Muscle of leg (tissue), 11 donors: ENCODE data around the gene KNDC1. TPM values are rescaled to one million over a fixed set of nuclear protein-coding genes. Genes with fewer than 3 reads are reported as not detected.

Experiments used
- DNase-seq: peaks from one replicate; pipeline ENCODE4 v3.0.0; 2013
- H3K27ac ChIP-seq: one replicate; pipeline ENCODE4 v1.5.1; 2013; ENCODE audit warnings: mild to moderate bottlenecking, low read length, control low read depth
- H3K27me3 ChIP-seq: one replicate; pipeline ENCODE4 v1.6.1; 2013; ENCODE audit warnings: low read length; ENCODE audit not compliant: control insufficient read depth, insufficient read depth
- H3K36me3 ChIP-seq: one replicate; pipeline ENCODE4 v1.6.1; 2013; ENCODE audit warnings: low read length; ENCODE audit not compliant: control insufficient read depth, insufficient read depth
- H3K4me1 ChIP-seq: one replicate; pipeline ENCODE4 v1.6.1; 2013; ENCODE audit warnings: low read length; ENCODE audit not compliant: control insufficient read depth, insufficient read depth
- H3K4me3 ChIP-seq: one replicate; pipeline ENCODE4 v1.5.1; 2013; ENCODE audit warnings: low read length, control low read depth
- H3K9me3 ChIP-seq: replicated peaks from 2 replicates; pipeline ENCODE4 v1.6.1; 2013; ENCODE audit warnings: low read depth, low read length; ENCODE audit not compliant: control insufficient read depth
- WGBS: methylation state at CpG from one replicate; pipeline ENCODE4 v1.1.5; 2013; ENCODE audit warnings: missing lambda C conversion rate; ENCODE audit not compliant: insufficient coverage; 5-methylcytosine and 5-hydroxymethylcytosine counted together
- polyA plus RNA-seq, 8 donors: library from polyadenylated mRNA; unstranded; fragments of 120-200 nt; gene quantifications; one replicate each; pipeline versions ENCODE4 v1.2.1 to v1.2.3, GENCODE V29; 2013; ENCODE audit warnings: inconsistent platforms in 1 of 8, low replicate concordance in 1 of 8; ENCODE audit not compliant: insufficient read length in 8 of 8, insufficient read depth in 1 of 8
- total RNA-seq: library from RNA; stranded (reverse); fragments of 120-200 nt; gene quantifications from one replicate; pipeline ENCODE4 v1.2.4, GENCODE V29; 2013

KNDC1 gene
- total and polyA plus RNA-seq, 9 donors, result 1.5 to 9.8 (median 4.4) TPM

- Histone ChIP-seq H3K4me1 (peaks cover 5% of the 10 kb centered on the region), H3K36me3 (no peaks in the 10 kb centered on the region), H3K27me3 (no peaks in the 10 kb centered on the region), H3K9me3 (no peaks in the 10 kb centered on the region), H3K4me3 (no peak overlapping the region), H3K27ac (no peak overlapping the region)
- DNase-seq, result no peak
- WGBS, result 87% methylated on average over 15 of the region's 15 CpGs
These were observed 40.6 kb downstream of the KNDC1 start for GRCh38 chr10:133200621-133201031.

- no peak for DNase-seq
These were observed 41.3 kb downstream of the KNDC1 start for GRCh38 chr10:133201151-133201947.

GRCh38 chr10:133201948-133202725, 42.1 kb downstream of the KNDC1 start:
- H3K4me3 ChIP-seq, result no peak overlapping the region
- H3K4me1 ChIP-seq, result no peaks in the 10 kb centered on the region
- DNase-seq, result no peak
- no peaks in the 10 kb centered on the region for H3K9me3 ChIP-seq
- no peaks in the 10 kb centered on the region for H3K36me3 ChIP-seq
- H3K27ac ChIP-seq, result no peak overlapping the region
- 67% methylated on average over 27 of the region's 29 CpGs for WGBS
- H3K27me3 ChIP-seq, result no peaks in the 10 kb centered on the region

More at GRCh38 chr10:133201151-133201947, 41.3 kb downstream of the KNDC1 start:
- 82% methylated on average over 56 of the region's 57 CpGs for WGBS
- peaks cover 3% of the 10 kb centered on the region for H3K4me1 ChIP-seq
- H3K4me3 ChIP-seq, result no peak overlapping the region
- H3K27ac ChIP-seq, result no peak overlapping the region
- no peaks in the 10 kb centered on the region for H3K27me3 ChIP-seq
- no peaks in the 10 kb centered on the region for H3K36me3 ChIP-seq
- H3K9me3 ChIP-seq, result no peaks in the 10 kb centered on the region

GRCh38 chr10:133202778-133203651, 43.0 kb downstream of the KNDC1 start:
- H3K4me3 ChIP-seq, result no peak overlapping the region
- WGBS, result 88% methylated on average over 48 of the region's 62 CpGs
- no peaks in the 10 kb centered on the region for H3K9me3 ChIP-seq
- H3K27me3 ChIP-seq, result no peaks in the 10 kb centered on the region
- no peak for DNase-seq
- H3K36me3 ChIP-seq, result no peaks in the 10 kb centered on the region
- no peak overlapping the region for H3K27ac ChIP-seq
- H3K4me1 ChIP-seq, result no peaks in the 10 kb centered on the region

GRCh38 chr10:133203652-133204195, 43.7 kb downstream of the KNDC1 start:
- WGBS, result 84% methylated on average over 25 of the region's 31 CpGs

GRCh38 chr10:133204226-133205015, 44.4 kb downstream of the KNDC1 start:
- Histone ChIP-seq H3K9me3 (no peaks in the 10 kb centered on the region), H3K36me3 (no peaks in the 10 kb centered on the region), H3K27me3 (no peaks in the 10 kb centered on the region), H3K4me1 (no peaks in the 10 kb centered on the region), H3K4me3 (no peak overlapping the region), H3K27ac (no peak overlapping the region)
- no peak for DNase-seq
- 81% methylated on average over 27 of the region's 38 CpGs for WGBS

More at GRCh38 chr10:133203652-133204195, 43.7 kb downstream of the KNDC1 start:
- no peak for DNase-seq
- Histone ChIP-seq H3K4me3 (no peak overlapping the region), H3K4me1 (no peaks in the 10 kb centered on the region), H3K9me3 (no peaks in the 10 kb centered on the region), H3K27me3 (no peaks in the 10 kb centered on the region), H3K27ac (no peak overlapping the region), H3K36me3 (no peaks in the 10 kb centered on the region)

- Histone ChIP-seq H3K36me3 (no peaks in the 10 kb centered on the region), H3K9me3 (no peaks in the 10 kb centered on the region), H3K27me3 (no peaks in the 10 kb centered on the region), H3K4me1 (no peaks in the 10 kb centered on the region), H3K27ac (no peak overlapping the region), H3K4me3 (no peak overlapping the region)
- DNase-seq, result no peak
- WGBS, result 84% methylated on average over 23 of the region's 23 CpGs
These were observed 45.1 kb downstream of the KNDC1 start for GRCh38 chr10:133205146-133205545.

- H3K36me3 ChIP-seq, result no peaks in the 10 kb centered on the region
- H3K4me1 ChIP-seq, result no peaks in the 10 kb centered on the region
- no peak overlapping the region for H3K27ac ChIP-seq
- no peak for DNase-seq
- H3K4me3 ChIP-seq, result no peak overlapping the region
- H3K9me3 ChIP-seq, result no peaks in the 10 kb centered on the region
- no peaks in the 10 kb centered on the region for H3K27me3 ChIP-seq
- WGBS, result 64% methylated on average over 12 of the region's 17 CpGs
These were observed 46.5 kb downstream of the KNDC1 start for GRCh38 chr10:133206356-133207040.
